Stomach (tissue), 9 donors: Measurements from ENCODE around the gene SND1. TPM values are rescaled to one million over a fixed set of nuclear protein-coding genes. Genes with fewer than 3 reads are reported as not detected.

ENCODE experiments used
- DNase-seq, 2 donors: peaks; one replicate each; pipeline versions ENCODE4 v3.0.0 to v3.0.0-alpha.2; 2013 to 2019
- H3K27ac ChIP-seq, 5 donors: fragments of 200-600 bp in 4 of 5; sonication (generic) in 4 of 5; one replicate each; pipeline ENCODE4 v1.5.1; 2013 to 2019; ENCODE audit warnings: mild to moderate bottlenecking in 1 of 5, moderate library complexity in 1 of 5
- H3K27me3 ChIP-seq, 3 donors: fragments of 200-600 bp; sonication (generic); one replicate each; pipeline ENCODE4 v1.5.1; 2017 to 2019; ENCODE audit warnings: mixed run types in 1 of 3
- H3K36me3 ChIP-seq, 4 donors: fragments of 200-600 bp; sonication (generic); 1 replicate in 3 of 4; 2 replicates in 1 of 4; pipeline ENCODE4 v1.5.1; 2016 to 2019
- H3K4me1 ChIP-seq, 4 donors: fragments of 200-600 bp; sonication (generic); one replicate each; pipeline ENCODE4 v1.5.1; 2016 to 2019
- H3K4me3 ChIP-seq, 4 donors: fragments of 200-600 bp; sonication (generic) in 3 of 4; one replicate each; pipeline ENCODE4 v1.5.1; 2016 to 2019; ENCODE audit warnings: mild to moderate bottlenecking in 1 of 4
- H3K9me3 ChIP-seq, 4 donors: fragments of 200-600 bp; sonication (generic); one replicate each; pipeline ENCODE4 v1.5.1; 2016 to 2019
- EP300 ChIP-seq: sonication (generic); formaldehyde crosslinking; IDR thresholded peaks from one replicate; pipeline ENCODE4 v1.6.1; 2017; ENCODE audit warnings: antibody characterized with exemption
- POLR2A ChIP-seq, 4 donors: fragments of 450-650 bp; IDR thresholded peaks; one replicate each; pipeline ENCODE4 v1.6.1; 2016; ENCODE audit warnings: antibody characterized with exemption in 4 of 4, control low read depth in 2 of 4, mild to moderate bottlenecking in 1 of 4, moderate library complexity in 1 of 4
- POLR2AphosphoS5 ChIP-seq, 3 donors: sonication (generic); formaldehyde crosslinking; IDR thresholded peaks; one replicate each; pipeline ENCODE4 v1.6.1; 2016; ENCODE audit warnings: antibody characterized with exemption in 3 of 3
- WGBS, 5 donors: extraction: QIAGEN DNeasy Blood & Tissue Kit in 3 of 5; methylation state at CpG; one replicate each; pipeline versions ENCODE4 v1.1.5 to v1.1.7; 2013 to 2018; 5-methylcytosine and 5-hydroxymethylcytosine counted together
- intact Hi-C: fragments of 100-400 bp; cut with DNase I; formaldehyde crosslinking; loops from one replicate; pipeline ENCODE4 v1.15.1; 2023; ENCODE audit warnings: low total_unique reads
- polyA plus RNA-seq, 3 donors: library from polyadenylated mRNA; stranded (reverse); fragments of 200-250 nt; gene quantifications; one replicate each; pipeline ENCODE4 v1.2.3, GENCODE V29; 2013
- total RNA-seq, 5 donors: library from RNA; depleted of rRNA; stranded (reverse); fragments of >200 nt; gene quantifications; one replicate each; pipeline versions ENCODE4 v1.1.0 to v1.2.3, GENCODE V29; 2014 to 2016
- TF ChIP-seq, protein P1 (sequence below), 7 experiments: fragments of 450-650 bp in 4 of 7; fragments of 200-600 bp in 3 of 7; sonication (generic) in 3 of 7; IDR thresholded peaks; one replicate each; pipeline ENCODE4 v1.5.1; 2016 to 2019; ENCODE audit warnings: antibody characterized with exemption in 7 of 7, control low read depth in 2 of 7, mild to moderate bottlenecking in 1 of 7
- donor health status: healthy with polysubstance abuse.
- donor health status: Bipolar disorder and iron deficiency.
- donor health status: healthy.

SND1 gene
- total and polyA plus RNA-seq, 8 donors = 63.3 to 799 (median 126) TPM

DNA sequence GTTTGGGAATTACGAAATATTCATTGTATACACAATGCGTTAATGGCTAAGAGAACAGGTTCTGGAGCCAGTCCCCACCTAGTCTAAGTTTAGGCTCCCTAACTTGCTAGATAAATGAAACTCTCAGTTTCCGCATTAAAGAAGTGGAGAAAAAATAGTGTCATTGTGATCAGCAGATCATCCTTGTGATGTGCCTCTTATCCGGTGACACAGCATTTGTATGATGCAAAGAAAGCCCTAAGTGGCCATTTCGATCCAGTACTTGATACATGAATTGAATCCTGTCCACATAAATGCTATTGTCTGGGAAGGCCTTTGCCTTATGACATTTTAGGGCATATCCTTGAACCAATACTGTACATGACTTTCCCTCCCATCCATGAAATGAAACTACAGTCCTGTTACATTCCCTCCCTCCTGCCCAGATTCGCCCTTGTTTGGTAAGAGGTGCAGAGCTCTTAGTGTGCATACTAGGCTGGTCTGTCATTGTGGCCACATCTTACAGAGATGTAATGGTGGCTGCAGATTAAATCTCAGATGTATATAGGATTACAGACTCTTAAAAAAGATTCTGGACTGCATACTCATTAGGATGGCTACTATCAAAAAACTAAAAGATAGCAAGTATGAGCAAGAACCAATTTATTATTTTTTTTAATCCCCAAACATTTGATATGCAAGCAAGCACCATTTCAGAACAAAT lies 298.4 kb downstream of the SND1 start:
- WGBS, 5 donors = 90 to 95% (median 93%) methylated on average over 6 of the region's 6 CpGs
- Histone ChIP-seq H3K27me3 (no peaks in the 10 kb centered on the region), H3K4me1 (peaks cover 3 to 29% (median 16%) of the 10 kb centered on the region in 4 donors), H3K36me3 (peaks cover 0 to 10% (median 2%) of the 10 kb centered on the region in 4 donors), H3K4me3 (no peak overlapping the region), H3K9me3 (no peaks in the 10 kb centered on the region), H3K27ac (no peak overlapping the region)
- intact Hi-C loops = no loop called here
- TF ChIP-seq POLR2AphosphoS5 (IDR thresholded peaks at IDR 0.05) (no peak), EP300 (no peak), POLR2A (IDR thresholded peaks at IDR 0.05) (no peak)
- TF ChIP-seq, protein P1, sequence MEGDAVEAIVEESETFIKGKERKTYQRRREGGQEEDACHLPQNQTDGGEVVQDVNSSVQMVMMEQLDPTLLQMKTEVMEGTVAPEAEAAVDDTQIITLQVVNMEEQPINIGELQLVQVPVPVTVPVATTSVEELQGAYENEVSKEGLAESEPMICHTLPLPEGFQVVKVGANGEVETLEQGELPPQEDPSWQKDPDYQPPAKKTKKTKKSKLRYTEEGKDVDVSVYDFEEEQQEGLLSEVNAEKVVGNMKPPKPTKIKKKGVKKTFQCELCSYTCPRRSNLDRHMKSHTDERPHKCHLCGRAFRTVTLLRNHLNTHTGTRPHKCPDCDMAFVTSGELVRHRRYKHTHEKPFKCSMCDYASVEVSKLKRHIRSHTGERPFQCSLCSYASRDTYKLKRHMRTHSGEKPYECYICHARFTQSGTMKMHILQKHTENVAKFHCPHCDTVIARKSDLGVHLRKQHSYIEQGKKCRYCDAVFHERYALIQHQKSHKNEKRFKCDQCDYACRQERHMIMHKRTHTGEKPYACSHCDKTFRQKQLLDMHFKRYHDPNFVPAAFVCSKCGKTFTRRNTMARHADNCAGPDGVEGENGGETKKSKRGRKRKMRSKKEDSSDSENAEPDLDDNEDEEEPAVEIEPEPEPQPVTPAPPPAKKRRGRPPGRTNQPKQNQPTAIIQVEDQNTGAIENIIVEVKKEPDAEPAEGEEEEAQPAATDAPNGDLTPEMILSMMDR (IDR thresholded peaks at IDR 0.05) = no peak
- DNase-seq = no peak

DNA sequence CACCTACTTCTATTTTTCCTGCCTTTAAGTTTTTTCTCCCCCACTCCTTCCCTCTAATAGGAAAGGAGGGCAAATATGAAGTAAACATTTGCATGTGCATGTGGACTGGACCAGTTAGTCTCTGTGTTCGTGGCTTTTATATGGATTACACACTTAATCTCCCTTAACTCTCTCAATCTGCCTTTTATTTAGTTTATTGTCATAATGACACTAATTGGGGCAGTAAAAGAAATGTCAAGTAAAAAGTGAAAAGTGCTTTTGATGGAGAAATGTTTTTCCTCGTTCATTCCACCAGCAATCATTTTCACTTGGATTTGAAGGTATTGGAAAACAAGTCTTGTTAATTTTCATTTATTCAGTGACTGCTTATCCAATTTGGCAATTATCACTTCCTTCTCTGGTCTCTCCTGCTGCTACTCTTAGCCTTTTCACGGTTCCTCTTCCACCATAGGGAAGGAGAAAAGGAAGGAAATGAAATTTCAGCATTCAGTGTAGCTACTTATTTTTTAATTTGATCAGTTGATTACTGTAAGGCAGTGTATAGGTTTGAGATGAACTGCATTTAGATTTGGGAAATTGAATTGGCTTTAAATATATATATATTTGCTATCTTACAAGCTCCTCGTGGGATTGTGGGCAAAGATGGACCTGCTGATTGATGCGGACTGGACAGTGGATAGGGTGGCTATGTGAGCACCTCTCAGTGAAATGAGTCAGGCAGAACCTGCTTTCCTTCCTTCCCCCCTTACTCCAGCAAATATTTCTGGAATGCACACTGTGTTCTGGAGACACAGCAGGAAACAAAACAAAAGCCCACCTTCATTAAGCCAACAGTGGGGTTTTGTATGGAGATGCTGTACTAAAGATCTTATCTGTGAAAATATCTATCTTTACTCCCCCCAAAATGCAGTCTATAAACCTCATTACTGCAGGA lies 301.7 kb downstream of the SND1 start:
- no peak overlapping the region for H3K4me3 ChIP-seq
- DNase-seq = no peak
- peaks cover 3 to 29% (median 16%) of the 10 kb centered on the region in 4 donors for H3K4me1 ChIP-seq
- 79 to 88% (median 81%) methylated on average over 5 of the region's 5 CpGs for WGBS, 5 donors
- H3K36me3 ChIP-seq = peaks cover 0 to 20% (median 3%) of the 10 kb centered on the region in 4 donors
- TF ChIP-seq POLR2A (IDR thresholded peaks at IDR 0.05) (no peak), EP300 (no peak)
- TF ChIP-seq, protein P1 (IDR thresholded peaks at IDR 0.05) = no peak
- intact Hi-C loops = no loop called here
- no peaks in the 10 kb centered on the region for H3K9me3 ChIP-seq
- no peak overlapping the region for H3K27ac ChIP-seq
- H3K27me3 ChIP-seq = no peaks in the 10 kb centered on the region

DNA sequence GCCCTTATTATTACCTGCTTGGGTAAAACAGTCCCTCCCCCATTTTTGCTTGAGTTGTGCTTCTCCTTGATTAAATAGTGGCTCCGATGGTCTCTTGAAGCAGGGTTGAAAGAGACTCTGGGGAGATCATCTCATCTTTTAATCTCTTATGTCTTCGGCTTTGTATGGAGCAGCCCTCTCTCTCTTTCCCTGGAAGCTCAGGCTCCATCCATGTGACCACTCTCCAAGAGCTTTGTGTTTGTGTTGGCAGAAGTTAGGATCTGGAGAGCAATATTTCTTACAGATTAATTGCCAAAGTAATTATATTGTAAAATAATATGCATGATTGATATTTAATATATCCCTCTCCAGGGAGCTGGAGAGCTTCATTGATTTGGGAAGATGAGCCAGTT lies 302.4 kb downstream of the SND1 start:
- TF ChIP-seq, protein P1 (IDR thresholded peaks at IDR 0.05) = no peak
- TF ChIP-seq EP300 (no peak), POLR2AphosphoS5 (IDR thresholded peaks at IDR 0.05) (no peak), POLR2A (IDR thresholded peaks at IDR 0.05) (no peak)
- Histone ChIP-seq H3K4me1 (peaks cover 3 to 29% (median 12%) of the 10 kb centered on the region in 4 donors), H3K36me3 (peaks cover 0 to 24% (median 5%) of the 10 kb centered on the region in 4 donors), H3K4me3 (no peak overlapping the region), H3K27me3 (no peaks in the 10 kb centered on the region), H3K27ac (no peak overlapping the region), H3K9me3 (no peaks in the 10 kb centered on the region)
- WGBS, 5 donors = 56 to 80% (median 72%) methylated on average over 2 of the region's 2 CpGs
- no peak for DNase-seq
- intact Hi-C loops = no loop called here

DNA sequence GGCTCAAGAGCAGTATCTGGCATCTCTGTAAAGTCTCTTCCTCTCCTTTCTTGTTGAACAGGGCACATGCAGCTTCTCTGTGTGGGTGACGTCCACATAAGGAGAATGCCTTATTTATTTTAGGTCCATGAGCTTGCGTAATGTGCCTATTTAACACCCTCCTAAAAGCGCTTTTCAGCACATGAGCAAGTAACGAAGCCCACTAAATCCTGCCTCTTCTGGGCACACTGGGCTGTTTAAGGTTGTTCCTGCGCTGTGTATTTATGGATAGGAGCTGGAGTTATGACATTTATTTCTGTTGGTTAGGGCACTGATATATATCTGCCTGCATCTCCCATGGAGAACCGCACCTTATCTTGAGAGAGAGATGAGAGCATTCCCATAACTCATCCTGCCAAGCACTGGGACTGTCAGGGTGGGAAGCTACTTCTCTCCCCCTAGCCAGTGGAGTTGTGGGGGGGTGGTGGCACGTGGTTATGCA lies 303.1 kb downstream of the SND1 start:
- Histone ChIP-seq H3K4me1 (peaks cover 3 to 21% (median 9%) of the 10 kb centered on the region in 4 donors), H3K9me3 (no peaks in the 10 kb centered on the region), H3K27me3 (no peaks in the 10 kb centered on the region), H3K36me3 (peaks cover 0 to 31% (median 12%) of the 10 kb centered on the region in 4 donors), H3K4me3 (no peak overlapping the region), H3K27ac (no peak overlapping the region)
- intact Hi-C loops = no loop called here
- WGBS, 5 donors = 85 to 93% (median 91%) methylated on average over 7 of the region's 7 CpGs
- no peak for TF ChIP-seq POLR2AphosphoS5 (IDR thresholded peaks at IDR 0.05)
- TF ChIP-seq EP300 = no peak
- TF ChIP-seq POLR2A (IDR thresholded peaks at IDR 0.05) = no peak
- TF ChIP-seq, protein P1 (IDR thresholded peaks at IDR 0.05) = no peak
- no peak for DNase-seq
